Hindlimb muscle (tissue), 1 donor: ENCODE results near the gene ANKRD29. TPM values are rescaled to one million over a fixed set of nuclear protein-coding genes. Genes with fewer than 3 reads are reported as not detected.

Source experiments
- DNase-seq: peaks from one replicate; pipeline ENCODE4 v3.0.0-alpha.2; 2013
- polyA plus RNA-seq: library from polyadenylated mRNA; unstranded; fragments of 120-200 nt; gene quantifications from one replicate; pipeline ENCODE4 v1.2.1, GENCODE V29; 2013; ENCODE audit not compliant: insufficient read length

Gene ANKRD29
- polyA plus RNA-seq, 1 donor, result 5.1 TPM

DNA sequence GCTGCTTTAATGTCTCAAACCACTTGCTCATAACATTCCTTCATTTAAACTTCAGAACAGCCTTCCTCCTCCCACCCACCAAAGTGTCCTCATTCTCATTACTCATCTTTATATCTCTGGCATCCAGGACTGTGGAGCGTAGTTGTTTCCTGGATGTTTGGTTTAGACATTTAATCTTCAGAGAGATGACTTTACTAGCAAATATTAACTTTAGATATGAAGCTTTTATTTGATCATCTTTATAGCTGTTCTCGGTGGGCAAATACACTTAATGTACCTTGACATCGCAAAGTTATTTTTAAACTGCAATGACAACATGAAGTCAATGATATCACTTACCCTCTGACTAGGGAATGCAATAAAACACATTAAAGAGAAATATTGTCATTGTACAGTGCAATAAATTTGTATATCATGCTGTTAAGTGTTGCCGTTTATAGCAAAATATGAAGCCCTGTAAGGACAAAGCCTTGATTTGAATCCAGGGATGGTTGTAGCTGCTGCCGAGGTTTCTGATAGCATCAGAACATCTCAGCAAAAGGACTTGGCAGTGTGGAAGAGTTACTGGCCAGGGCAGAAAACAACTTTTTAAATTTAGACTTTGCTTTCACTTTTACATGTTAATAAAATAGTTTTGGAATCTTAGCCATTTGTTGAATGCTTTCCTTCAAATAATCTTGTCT lies 21.9 kb upstream of the ANKRD29 start:
- DNase-seq, result no peak

DNA sequence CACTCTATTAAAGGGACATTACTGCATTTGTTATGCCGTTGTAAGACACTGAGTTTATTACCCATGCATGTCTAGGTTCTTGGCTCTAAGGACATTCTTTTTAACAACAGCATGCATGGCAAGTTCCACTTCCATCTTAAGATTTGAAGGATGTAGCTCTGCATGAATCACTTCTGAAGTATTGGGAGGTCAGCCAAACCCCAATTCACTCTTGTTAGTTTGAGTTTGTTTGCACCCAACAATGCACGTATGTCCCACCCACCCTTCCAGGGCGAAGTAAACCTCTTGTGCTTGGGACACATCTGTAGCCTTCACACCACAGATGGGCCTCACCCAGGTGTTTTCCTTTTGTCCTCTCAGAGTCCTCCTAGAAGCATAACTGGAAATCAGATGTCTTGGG lies 21.0 kb upstream of the ANKRD29 start:
- no peak for DNase-seq

DNA sequence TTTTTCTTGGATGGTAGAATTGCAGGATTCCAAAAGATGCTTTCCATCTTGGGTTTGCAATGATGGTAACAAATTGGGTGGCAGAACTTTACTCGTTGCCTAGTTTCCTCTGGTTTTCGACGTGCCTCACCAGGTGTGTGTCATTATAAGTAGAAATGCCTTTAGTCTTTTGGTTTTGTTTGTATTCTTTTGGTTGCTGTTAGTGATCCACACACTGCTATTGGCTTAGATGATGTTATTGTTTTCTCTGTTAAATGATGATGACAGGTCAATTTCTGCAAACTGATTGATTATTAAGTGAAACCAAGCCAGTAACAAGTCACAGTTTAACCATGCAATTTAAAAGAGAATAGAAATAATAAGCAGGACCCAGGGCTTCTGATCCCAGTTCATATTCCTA lies 20.4 kb upstream of the ANKRD29 start:
- DNase-seq, result no peak

DNA sequence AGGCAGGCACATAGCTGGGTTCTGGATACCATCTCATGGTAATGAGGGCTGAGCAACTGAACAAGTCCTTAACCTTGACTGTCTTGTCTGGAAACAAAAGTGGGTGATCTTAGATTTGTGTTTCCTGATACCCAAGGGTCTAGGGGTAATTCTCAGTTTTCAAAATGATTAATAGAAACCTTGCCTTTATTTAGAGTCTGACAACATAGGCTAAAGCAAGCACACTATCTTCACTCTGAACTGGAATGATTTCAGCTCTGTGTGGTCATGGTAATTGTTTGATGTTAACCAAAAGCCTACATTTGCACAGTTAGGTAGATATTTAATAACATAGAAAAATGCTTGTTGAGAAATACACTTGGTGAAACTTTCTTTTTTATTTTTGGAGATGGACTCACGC lies 19.8 kb upstream of the ANKRD29 start:
- no peak for DNase-seq

GRCh38 chr18:23682045-23682444 lies 19.3 kb upstream of the ANKRD29 start:
- no peak for DNase-seq

DNA sequence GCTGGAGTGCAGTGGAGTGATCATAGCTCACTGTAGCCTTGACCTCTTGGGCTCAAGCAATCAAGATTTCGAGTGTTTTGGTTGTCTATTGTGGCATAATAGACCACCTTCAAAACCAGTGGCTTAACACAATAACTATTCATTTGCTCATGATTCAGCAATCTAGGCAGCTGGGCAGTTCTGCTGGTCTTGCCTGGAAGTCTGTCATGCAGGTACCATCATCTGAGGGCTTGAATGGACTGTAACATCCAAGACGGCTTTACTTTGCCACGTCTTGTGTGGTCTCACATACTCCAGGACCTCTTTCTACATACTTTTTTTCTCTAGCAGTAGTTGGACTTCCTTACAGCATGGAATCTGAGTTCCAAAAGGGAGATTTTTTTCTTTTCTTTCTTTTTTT lies 13.2 kb upstream of the ANKRD29 start:
- no peak for DNase-seq

- no peak for DNase-seq
These were observed 12.5 kb upstream of the ANKRD29 start for GRCh38 chr18:23675236-23675635.

DNA sequence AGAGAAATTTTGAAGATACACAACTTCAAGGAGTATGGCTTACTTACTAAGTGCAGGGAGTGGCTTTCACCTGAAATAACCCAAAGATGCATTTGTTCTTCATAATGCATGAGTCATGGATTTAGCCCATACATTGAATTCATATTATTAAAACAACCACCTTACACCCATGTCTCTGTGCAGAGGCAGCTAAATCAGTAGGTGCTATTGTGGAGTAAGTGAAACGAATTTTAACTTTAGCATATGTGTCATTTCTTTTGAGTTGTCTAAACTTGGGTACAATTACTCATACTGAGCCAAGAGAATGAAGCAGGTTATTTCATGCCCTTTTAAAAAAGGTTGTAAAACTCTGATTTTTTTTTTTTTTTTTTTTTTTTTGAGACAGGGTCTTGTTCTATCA lies 11.0 kb upstream of the ANKRD29 start:
- DNase-seq, result no peak

DNA sequence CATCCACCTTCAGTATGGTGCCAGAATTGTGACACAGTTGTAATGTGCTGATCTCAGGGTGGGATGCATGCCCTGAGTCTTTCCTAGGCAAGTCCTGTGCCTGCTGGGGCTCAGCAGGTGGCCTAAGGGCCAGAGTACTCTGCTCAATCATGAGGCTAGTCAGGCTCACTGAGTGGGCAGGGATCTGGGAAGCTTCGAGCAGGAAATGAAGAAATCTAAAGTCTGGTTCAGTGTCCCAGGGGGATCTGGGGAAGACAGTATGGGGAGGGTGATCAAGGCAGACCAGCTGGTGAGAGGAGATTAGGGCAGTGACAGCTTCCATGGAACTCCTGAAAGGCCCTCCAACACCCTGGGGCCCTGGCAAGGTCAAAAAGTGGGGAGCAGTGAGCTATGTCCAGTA lies 8.9 kb upstream of the ANKRD29 start:
- DNase-seq, result no peak

DNA sequence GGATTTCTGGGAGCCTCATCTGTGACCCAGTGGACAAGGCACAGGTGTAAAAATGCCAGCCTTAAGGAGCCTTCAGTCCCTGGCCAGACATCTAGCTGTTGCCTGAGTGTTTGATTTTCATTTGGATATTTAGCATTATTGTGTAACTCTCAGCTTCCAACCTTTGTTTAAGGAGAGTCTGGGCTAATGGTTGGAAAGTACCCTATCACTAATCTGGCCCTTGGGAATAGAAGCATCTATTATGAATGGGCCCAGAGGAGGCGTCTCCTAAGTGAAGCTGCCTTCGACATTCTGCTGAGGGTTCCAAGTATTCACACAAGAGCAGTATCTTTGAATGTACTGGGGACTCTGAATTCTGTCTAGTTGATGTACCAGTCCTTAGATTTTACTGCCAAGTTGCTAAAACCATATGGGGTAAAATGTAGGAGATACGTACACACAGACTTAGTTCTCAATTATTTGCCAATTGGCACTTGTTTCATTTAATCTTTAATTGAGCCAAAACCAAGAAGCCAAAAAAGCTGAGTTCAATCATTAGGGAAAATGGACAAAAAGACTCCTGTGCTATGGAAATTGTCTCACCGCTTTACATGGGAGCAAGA lies 7.2 kb upstream of the ANKRD29 start:
- no peak for DNase-seq

DNA sequence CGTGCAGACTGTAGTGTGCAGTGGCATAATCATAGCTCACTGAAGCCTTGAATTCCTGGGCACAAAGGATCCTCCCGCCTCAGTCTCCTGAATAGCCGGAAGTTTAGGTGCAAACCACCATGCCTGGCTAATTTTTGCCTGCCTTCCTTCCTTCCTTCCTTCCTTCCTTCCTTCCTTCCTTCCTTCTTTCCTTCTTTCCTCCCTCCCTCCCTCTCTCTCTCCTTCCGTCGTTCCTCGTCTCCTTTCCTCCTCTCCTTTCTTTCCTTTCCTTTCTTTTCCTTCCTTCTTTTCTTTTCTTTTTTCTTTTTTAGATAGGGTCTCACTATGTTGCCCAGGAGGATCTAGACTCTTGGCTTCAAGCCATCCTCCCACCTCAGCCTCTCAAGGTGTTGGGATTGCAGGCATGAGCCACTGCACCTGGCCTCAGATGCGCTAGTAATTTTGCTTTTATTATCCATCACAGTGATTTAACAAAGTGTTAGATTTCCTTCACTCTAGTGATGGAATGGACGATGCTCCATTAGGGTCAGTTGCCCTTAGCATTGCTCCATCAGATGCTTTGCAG lies 6.6 kb upstream of the ANKRD29 start:
- DNase-seq, result no peak

- no peak for DNase-seq
These were observed 6.0 kb upstream of the ANKRD29 start for GRCh38 chr18:23668731-23669130.

DNA sequence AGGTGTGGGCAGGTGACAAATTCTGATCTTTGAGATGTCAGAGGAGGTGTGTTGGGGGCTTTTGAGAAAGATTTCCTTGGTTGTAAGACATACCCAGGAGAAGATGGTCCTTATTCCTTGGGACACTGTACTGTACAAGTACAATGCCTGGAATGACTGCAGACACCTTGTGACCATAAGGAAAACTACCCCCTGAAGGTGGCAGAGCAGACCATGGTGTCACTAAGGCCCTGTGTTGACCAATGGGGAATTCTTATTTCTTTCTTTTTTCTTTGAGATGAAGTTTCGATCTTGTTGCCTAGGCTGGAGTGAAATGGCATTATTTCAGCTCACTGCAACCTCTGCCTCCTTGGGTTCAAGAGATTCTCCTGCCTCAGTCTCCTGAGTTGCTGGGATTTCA lies 4.4 kb upstream of the ANKRD29 start:
- DNase-seq, result no peak

DNA sequence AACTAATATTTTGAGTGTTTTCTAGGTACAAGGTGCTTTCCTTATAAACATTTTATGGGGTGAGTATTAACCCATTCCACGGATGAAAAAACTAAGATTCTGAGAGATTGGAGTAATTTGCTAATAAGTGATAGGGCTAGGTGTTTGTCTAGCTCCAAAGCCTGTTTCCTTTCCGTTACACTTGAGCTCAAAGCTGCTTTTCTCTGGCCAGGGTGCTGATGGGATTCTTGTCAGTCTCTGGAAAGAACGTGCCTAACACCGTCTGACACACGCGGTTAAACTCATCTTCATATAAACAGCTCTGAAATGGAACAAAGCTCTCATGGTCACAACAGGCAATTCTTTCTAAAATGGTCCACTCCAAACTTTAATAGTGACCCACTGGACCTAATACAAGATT lies 2.0 kb upstream of the ANKRD29 start:
- no peak for DNase-seq

GRCh38 chr18:23661735-23662308 lies 889 bp downstream of the ANKRD29 start:
- DNase-seq, result no peak

- DNase-seq, result no peak
These were observed 4.4 kb downstream of the ANKRD29 start for GRCh38 chr18:23658285-23658684.

GRCh38 chr18:23652232-23652631 lies 10.5 kb downstream of the ANKRD29 start:
- DNase-seq, result no peak

DNA sequence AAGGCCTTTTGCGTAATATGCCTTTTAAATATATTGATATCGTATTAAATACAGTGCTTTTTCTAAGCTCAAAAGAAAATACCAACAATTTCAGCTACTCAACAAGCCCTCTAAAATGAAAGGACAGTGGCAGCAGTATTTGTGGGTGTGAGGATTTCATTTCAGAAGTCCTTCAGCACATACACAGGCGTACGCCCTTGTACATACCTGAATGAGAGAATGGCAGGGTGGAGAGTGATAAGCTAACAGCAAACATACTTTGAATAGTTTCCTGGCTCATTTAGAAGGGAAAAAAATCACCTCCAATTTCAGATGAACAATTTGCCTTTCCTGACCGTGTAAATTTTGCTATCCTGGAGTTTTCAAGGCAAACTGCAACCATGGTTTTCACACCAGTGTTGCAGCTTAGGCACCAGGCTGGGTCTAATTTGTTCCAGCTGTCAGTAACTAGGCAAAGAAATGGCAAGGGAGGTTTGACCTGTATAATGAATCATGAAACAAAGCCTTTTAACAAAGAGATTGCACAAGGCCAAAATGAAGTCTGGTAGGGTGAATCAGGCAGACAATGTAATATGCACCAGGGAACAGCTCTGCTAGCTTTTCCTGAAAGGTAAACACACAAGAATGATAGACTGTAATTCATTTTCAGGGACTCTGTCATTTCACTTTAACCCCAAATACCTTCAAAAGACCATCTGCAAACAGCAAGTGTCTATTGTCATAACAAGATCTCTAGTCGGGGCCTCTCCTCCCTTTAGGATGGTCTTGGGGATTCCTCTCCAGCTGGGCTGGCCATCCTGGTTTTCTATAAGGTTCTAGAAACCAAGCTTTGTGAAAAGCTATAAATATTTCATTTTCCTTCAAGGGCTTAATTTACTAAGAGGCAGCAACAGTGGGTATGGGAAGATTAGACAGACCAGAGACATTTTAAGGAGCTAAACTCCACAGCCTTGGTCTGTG lies 11.5 kb downstream of the ANKRD29 start:
- DNase-seq, result no peak

DNA sequence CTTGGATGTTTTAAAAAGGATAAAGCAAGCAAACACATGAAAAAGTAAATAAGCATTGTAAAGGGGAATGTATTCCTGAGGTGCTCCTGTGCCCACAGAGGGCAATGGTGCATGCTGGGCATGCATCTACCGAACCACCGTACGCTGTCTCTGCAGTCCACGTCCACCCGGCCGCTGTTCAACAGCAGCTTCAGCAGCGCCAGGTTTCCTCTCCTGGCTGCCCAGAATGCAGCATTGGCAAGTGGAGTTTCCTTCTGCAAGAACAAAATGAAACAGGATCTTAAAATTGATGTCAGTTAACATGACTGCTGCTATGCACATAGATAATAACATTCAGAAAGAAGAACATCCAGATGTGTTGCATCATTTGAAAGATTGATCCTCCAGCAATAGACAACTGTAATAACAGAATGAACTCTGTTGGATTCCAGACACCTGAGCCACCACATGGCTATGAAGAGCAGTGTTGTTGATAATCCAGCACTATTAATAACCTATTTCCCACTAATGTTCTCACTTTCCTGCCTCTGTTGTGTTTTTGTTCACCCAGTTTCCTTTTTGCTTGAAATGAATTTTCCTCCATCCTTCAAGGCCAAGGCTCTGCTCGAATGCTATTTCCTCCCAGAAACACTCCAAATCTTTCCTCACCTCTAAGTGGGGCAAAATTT lies 13.6 kb downstream of the ANKRD29 start:
- peak; percentile 66 for DNase-seq

DNA sequence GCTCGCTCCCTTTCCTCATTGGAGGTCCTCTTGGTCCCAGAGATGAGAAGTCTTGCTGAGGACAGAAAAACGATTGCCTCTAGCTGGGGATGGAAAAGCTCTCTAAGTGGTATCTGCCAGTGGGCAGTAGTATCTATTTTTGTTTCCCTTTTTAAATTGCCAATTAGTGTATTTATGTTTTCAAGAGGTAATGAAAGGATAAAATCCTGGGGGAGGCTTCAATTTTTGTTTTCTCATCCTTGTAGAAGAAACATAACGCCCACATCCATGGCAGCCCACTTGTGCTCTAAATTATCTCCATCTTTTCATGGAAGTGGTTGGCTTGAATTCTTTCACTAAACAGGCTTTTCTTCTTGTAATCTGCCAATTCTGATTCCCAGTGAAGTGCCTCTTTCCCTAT lies 14.3 kb downstream of the ANKRD29 start:
- DNase-seq, result no peak

DNA sequence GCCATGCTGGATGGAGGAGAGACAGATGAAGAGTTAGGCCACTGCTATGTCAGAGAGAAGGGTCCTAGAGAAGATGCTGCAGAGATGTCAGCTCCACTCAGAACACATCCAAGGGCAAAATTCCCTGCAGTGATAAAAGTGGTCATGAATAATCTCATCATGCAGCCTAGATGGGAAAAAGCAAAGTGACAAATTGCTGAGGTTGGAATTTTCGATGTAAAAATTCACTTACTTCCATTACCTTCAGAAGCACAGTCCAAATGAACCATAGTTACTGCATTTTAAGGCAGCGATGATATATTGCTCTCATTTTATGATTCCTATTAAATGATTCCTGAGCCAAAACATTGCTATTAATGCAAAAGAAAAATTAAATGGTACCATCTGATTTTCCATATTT lies 16.4 kb downstream of the ANKRD29 start:
- DNase-seq, result no peak

DNA sequence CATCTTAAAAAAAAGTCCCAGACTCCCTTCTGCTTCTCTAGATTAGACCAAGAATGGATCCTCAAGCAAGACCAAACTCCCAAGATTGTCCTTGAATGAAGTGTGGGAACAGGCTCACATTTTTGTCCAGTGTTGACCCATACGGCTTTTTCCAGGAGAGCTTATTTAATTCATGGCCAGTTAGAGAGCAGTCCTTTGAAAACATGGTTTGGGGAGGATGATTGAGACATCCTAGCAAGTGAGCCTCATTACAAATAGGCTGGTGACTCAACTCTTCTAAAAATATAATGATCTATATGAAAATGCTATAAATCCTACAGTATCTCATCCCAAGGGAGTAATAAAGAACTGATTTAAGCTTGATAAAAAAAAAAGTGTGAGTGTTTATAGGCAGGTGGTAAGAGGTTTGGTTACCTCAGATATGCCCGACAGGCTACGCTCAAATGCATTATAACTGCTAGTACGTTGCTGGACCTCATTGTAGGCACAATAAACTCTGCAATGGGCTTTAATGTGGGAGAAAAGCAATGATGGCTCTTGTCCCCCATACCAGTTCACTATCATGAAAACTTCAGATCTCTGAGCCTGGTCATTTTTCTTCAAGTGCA lies 17.0 kb downstream of the ANKRD29 start:
- DNase-seq, result no peak
